CD4-positive, alpha-beta T cell treated with Interleukin-6 for 4 hours (primary cell): ENCODE measurements around the gene KRT76.

Experiments used
- DNase-seq: peaks from one replicate; pipeline ENCODE4 v3.0.0-alpha.2; 2020; ENCODE audit warnings: mixed read lengths

KRT76 gene

GRCh38 chr12:52776913-52777395, at the start of gene KRT76:
KRT76 (minus strand) TSS chr12:52777345; CDS start chr12:52777291, 54 bp downstream.
- DNase-seq, result no peak

- no peak for DNase-seq
Measured at GRCh38 chr12:52825961-52826360, 48.8 kb upstream of the KRT76 start.

DNA sequence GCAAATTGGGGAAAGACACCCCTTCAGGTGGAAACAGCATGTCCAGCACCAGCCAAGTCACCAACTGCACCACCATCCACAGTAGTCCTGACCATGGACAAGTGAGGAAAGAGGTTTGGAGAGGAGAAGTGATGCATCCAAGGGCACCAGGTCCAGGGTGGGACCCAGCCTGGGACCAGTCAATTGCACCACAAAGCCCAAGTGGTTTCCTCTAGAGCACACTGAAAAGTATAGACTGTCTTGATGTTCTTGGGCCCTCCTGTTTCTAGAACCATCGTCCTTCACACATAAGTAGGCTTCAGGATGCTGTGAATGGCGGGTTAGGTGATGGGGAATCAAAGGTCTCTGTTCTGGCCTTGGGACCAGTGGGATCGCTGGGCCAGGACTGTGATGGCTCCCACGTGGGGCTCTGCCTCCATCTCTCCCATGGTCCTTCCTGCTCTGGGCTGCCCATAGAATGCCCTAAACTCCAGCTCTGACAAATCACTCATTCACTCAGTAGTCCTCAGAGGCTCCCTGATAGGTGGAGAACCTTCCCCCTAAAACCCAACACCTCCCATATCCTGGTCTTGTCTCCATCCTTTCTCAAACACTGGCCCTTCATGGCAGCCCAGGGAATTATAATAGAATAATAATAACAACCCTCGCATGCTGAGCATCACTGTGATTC, 47.7 kb upstream of the KRT76 start:
- no peak for DNase-seq

- no peak for DNase-seq
Measured at GRCh38 chr12:52823761-52824450, 46.8 kb upstream of the KRT76 start.

DNA sequence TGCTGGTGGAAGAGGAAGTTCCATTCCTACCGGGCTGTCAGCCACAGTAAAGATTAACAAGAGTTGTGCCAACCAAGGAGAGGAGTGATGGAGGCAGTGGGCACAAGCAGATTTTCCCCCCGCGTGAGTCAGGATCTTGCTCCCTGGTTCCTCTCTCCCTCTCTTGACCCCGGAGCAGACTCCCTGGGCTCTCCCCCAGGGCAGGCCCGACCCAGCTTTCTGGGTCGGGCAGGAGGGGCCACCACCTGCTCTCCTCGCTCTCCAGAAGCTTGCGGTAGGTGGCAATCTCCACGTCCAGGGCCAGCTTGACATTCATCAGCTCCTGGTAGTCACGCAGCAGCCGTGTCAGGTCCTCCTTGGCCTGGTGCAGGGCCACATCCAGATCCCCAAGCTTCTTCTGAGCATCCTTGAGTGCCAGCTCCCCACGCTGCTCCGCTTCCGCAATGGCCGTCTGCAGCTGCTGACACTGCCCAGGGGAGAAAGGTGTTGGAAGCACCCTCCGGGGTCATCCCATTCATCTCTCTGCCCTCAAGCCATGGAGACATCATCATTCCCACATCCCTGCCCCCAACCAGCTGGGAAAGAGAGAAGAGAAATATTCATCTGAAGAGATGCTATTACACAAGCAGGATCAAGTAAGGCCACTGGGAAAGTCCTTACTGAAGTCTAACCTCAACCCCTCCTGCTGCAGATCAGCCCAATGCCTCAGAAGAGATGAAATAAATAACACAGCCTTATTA, 45.8 kb upstream of the KRT76 start:
- no peak for DNase-seq

DNA sequence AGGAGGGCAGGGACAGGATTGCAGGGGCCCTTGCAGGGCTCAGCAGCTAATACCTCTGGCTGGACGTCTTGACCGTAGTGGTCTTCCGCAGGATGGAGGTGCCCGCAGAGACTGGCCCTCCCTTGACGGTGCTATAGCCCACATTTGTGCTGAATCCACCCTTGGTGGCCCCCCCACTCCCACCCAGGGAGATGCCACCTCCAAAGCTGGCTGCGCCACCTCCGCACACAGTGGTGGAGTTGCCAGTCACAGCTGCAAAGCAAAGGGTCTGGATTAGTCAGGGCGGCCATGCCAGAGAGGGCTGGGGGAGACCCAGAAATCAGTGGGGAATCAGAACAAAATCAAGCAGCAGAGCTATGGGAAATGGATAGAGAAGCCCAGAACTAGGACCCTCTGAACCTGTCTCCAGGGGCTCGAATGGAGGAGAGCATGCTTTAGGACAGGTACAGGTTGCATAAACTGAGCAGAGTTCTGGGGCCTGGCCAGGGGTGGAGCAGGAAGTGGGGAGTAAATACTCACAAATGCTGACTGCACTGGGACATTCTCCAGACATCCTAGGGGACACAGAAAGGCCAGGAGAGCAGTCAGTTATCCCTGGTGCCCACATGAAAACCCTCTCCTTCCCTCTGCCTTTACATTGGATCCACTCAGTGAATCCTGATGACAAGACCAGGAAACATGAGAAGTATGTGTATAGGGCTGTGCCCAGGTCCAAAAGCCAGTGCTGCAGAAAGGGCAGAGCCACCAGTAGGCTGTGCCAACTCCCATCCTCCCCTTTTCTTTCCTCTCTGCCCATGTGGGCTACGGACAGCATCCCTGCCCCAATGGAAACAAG, 44.9 kb upstream of the KRT76 start:
- no peak for DNase-seq

GRCh38 chr12:52821071-52821730, 44.1 kb upstream of the KRT76 start:
- DNase-seq, result no peak

DNA sequence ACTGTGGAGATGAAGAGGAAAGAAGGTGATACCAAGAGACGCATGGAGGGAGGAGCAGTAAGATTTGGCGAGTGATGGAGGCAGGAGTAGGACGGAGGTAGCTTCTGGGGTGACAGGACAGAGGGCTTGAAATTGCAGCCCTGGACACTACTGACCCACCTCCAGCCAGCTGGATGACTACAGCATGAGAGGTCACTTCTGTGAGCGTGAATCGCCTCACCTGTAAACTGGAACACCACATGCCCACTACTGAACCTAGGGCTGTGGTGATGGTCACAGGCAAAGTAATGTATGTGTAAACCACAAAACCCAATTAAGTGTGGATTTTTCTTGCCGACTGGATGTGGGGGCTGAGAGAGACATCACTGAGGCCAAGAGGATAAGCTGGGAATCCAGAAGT, 43.4 kb upstream of the KRT76 start:
- DNase-seq, result no peak

DNA sequence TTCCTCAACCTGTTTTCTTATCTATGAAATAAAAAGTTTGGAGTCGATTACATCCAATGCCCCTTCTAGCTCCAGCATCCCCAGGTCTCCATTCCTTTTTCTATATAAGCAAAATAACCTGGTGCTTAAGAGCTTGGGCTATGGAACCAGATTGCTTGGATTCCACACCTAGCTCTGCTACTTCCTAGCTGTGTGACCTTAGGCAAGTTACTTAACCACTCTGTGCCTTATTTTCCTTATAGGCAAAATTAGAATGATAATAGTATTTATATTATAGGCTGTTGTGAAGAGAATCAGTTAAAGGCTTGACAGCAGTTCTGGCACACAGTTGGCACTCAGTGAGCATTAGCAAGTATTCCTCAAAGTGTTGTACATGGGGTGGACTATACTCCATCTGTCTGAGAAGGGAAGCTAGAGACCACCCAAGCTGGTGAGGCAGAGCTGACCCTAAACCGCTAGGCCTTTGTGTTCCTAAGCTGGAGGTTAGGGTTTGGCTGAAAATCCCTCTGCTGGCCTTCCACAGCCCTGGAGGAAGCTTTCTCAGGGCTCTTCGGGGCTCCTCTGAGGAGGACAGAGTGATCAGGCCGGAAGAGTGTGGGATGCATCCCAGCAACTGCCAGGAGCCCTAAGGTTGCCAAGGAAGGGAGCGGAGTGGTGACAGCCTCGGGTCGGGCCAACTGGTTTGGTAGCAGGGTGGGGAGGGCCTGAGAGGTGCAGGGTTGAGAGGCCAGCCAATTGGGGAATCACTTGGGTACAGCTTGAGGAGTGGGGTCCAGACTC, 42.8 kb upstream of the KRT76 start:
- no peak for DNase-seq

GRCh38 chr12:52818887-52819420, 41.8 kb upstream of the KRT76 start:
- no peak for DNase-seq

DNA sequence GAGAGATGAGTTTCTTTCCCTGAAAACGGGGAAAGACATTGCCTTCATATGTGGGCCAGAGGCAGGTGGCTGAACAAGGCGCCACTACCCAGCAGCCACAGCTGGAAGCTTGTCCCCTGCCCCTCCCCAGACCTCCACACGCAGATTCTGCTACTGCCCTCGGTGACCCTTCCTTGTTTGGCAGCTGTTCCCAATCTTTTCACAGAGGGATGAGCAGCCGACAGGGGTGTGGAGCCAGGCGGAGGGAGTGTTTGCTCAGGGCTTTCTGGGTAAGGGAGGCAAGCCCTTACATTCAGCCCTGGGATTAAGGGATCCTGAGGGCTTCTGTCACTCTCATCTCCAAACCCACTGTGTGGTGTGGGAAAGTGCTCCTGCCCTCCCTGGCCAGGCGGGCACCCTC, 41.2 kb upstream of the KRT76 start:
- DNase-seq, result no peak

DNA sequence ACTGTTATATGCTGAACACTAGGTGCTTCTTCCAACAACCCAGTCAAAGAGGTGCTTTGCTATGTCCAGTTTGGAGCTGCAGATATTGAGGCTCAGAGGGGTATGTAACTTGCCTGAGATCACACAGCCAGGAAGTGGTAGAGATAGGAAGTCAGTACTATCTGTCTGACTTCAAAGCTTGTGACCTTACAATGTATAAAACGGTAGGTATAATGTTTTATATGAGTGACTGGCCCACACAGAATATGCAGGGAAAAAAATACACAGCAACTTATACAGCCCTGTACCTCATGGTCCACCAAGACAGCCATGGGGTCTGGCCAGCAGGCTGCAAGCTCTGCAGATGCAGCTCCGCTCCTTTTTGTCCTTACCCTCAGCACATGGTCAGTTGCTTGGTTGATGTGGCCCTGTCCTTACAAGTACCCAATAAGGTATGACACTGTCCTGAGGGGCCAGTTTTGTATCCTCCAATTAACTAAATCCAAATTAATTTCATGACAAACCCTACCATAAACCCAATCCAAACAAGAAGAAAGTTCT, 40.6 kb upstream of the KRT76 start:
- DNase-seq, result no peak

GRCh38 chr12:52817003-52817698, 40.0 kb upstream of the KRT76 start:
- DNase-seq, result no peak

GRCh38 chr12:52815676-52816588, 38.8 kb upstream of the KRT76 start:
- no peak for DNase-seq

- DNase-seq, result no peak
Measured at GRCh38 chr12:52815161-52815560, 38.0 kb upstream of the KRT76 start.

- no peak for DNase-seq
Measured at GRCh38 chr12:52814710-52815155, 37.6 kb upstream of the KRT76 start.

GRCh38 chr12:52813885-52814709, 37.0 kb upstream of the KRT76 start, which contains the start of gene KRT4:
KRT4 (minus strand) TSS chr12:52814116; CDS start chr12:52814058, 58 bp downstream.
- no peak for DNase-seq
